Activated CD4-positive, alpha-beta T cell treated with anti-CD3 and anti-CD28 coated beads, Interleukin-10, Interleukin-2, amounts not matched to agents 100 ng/mL and 50 ng/mL, durations not matched to agents 16 hours and 8 hours (primary cell): Measurements from ENCODE around the gene BOD1.
"Not testable (repeated sequence)": the region's sequence is repeated elsewhere in the genome, so short reads cannot be mapped to it uniquely, and the experiment has no call there.

Experiments
- DNase-seq: peaks from one replicate; pipeline ENCODE4 v3.0.0-alpha.2; 2020

The BOD1 gene

GRCh38 chr5:173613433-173614159 lies 2.9 kb downstream of the BOD1 start:
- no peak for DNase-seq

GRCh38 chr5:173612948-173613347 lies 3.5 kb downstream of the BOD1 start:
- no peak for DNase-seq

- no peak for DNase-seq
Observed at GRCh38 chr5:173611706-173612105, 4.7 kb downstream of the BOD1 start.

GRCh38 chr5:173604141-173604540 lies 12.3 kb downstream of the BOD1 start:
- no peak for DNase-seq

- DNase-seq: no peak
Observed at GRCh38 chr5:173602423-173602822, 14.0 kb downstream of the BOD1 start.

- no peak for DNase-seq
Observed at GRCh38 chr5:173598686-173599085, 17.8 kb downstream of the BOD1 start.

- no peak for DNase-seq
Observed at GRCh38 chr5:173597304-173597703, 19.1 kb downstream of the BOD1 start.

- DNase-seq: no peak
Observed at GRCh38 chr5:173595841-173596240, 20.6 kb downstream of the BOD1 start.

GRCh38 chr5:173594061-173594460 lies 22.4 kb downstream of the BOD1 start:
- DNase-seq: no peak

GRCh38 chr5:173592050-173592669 lies 24.3 kb downstream of the BOD1 start:
- DNase-seq: peak; percentile 28

- DNase-seq: no peak
Observed at GRCh38 chr5:173591056-173591514, 25.4 kb downstream of the BOD1 start.

GRCh38 chr5:173590436-173591055 lies 25.9 kb downstream of the BOD1 start:
- no peak for DNase-seq

GRCh38 chr5:173586133-173586532 lies 30.3 kb downstream of the BOD1 start:
- DNase-seq: not testable (repeated sequence)

- DNase-seq: no peak
Observed at GRCh38 chr5:173583346-173583745, 33.1 kb downstream of the BOD1 start.

- no peak for DNase-seq
Observed at GRCh38 chr5:173582216-173583111, 34.0 kb downstream of the BOD1 start.

GRCh38 chr5:173581408-173582215 lies 34.8 kb downstream of the BOD1 start:
- peak; percentile 49 for DNase-seq

GRCh38 chr5:173578947-173579615 lies 37.4 kb downstream of the BOD1 start:
- no peak for DNase-seq

- no peak for DNase-seq
Observed at GRCh38 chr5:173577817-173578216, 38.6 kb downstream of the BOD1 start.

GRCh38 chr5:173577166-173577565 lies 39.3 kb downstream of the BOD1 start:
- no peak for DNase-seq

GRCh38 chr5:173575985-173576384 lies 40.5 kb downstream of the BOD1 start:
- DNase-seq: no peak

- DNase-seq: no peak
Observed at GRCh38 chr5:173574983-173575382, 41.5 kb downstream of the BOD1 start.
